ENCODE measurements around the gene FBXO17. TPM values are rescaled to one million over a fixed set of nuclear protein-coding genes. Genes with fewer than 3 reads are reported as not detected.

FBXO17 gene
- total RNA-seq, 2 donors from 2014 or later = 18.8 to 25.2 TPM

DNA sequence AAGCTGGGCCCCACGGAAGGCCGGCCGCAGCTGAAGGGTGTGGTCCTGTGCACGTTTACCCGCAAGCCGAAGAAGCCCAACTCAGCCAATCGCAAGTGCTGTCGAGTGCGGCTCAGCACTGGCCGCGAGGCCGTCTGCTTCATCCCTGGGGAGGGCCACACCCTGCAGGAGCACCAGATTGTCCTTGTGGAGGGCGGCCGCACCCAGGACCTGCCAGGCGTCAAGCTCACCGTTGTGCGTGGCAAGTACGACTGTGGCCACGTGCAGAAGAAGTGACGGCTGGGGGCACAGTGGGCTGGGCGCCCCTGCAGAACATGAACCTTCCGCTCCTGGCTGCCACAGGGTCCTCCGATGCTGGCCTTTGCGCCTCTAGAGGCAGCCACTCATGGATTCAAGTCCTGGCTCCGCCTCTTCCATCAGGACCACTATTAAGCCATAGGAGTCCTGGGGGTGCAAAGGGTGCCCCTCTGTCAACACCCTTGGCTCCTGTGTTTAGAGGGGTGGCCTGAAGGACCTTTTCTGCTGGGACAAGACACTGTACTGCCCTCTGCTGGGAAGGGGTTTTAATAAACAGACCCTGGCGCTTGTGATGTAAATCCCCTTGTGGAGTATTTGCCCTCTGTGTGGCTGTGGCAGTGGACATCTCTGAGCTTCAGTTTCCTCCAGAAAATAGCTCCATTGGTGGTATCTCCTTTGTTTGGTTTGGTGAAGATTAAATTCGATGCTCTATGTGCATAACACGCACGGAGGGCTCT lies 42.9 kb downstream of the FBXO17 start:
- H3K9me3 ChIP-seq = no peaks in the 10 kb centered on the region
- DNase-seq (peak in 2 of 4 donors; percentile 19 to 27), ATAC-seq (no peak)
- no peak overlapping the region for H3K4me3 ChIP-seq
- WGBS, 2 donors = 89 to 90% methylated on average over 10 to 24 of the region's 29 CpGs
- no peaks in the 10 kb centered on the region for H3K27me3 ChIP-seq
- TF ChIP-seq, protein P1, sequence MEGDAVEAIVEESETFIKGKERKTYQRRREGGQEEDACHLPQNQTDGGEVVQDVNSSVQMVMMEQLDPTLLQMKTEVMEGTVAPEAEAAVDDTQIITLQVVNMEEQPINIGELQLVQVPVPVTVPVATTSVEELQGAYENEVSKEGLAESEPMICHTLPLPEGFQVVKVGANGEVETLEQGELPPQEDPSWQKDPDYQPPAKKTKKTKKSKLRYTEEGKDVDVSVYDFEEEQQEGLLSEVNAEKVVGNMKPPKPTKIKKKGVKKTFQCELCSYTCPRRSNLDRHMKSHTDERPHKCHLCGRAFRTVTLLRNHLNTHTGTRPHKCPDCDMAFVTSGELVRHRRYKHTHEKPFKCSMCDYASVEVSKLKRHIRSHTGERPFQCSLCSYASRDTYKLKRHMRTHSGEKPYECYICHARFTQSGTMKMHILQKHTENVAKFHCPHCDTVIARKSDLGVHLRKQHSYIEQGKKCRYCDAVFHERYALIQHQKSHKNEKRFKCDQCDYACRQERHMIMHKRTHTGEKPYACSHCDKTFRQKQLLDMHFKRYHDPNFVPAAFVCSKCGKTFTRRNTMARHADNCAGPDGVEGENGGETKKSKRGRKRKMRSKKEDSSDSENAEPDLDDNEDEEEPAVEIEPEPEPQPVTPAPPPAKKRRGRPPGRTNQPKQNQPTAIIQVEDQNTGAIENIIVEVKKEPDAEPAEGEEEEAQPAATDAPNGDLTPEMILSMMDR (IDR thresholded peaks at IDR 0.05) = peak in 4 of 7 experiments; percentile 14 to 26 (median 19)
- TF ChIP-seq POLR2A (IDR thresholded peaks at IDR 0.05) = no peak
- no peak overlapping the region for H3K27ac ChIP-seq
- no peaks in the 10 kb centered on the region for H3K36me3 ChIP-seq (replicated peaks in 1 of 2; ENCODE audit: insufficient read depth in 1 of 2, low read depth in 2 of 2)
- intact Hi-C loops (cut with DNase I) = no loop called here
- peaks cover 38% of the 10 kb centered on the region for H3K4me1 ChIP-seq

- Histone ChIP-seq H3K27me3 (no peaks in the 10 kb centered on the region), H3K36me3 (replicated peaks in 1 of 2; ENCODE audit: insufficient read depth in 1 of 2, low read depth in 2 of 2) (no peaks in the 10 kb centered on the region), H3K9me3 (no peaks in the 10 kb centered on the region), H3K27ac (peak overlapping the region in 3 of 4 donors; percentile 69 to 93 (median 90)), H3K4me3 (peak overlapping the region; percentile 57 to 82), H3K4me1 (peaks cover 38% of the 10 kb centered on the region)
- intact Hi-C loops (cut with DNase I) = no loop called here
- TF ChIP-seq, protein P1 (IDR thresholded peaks at IDR 0.05) = no peak
- TF ChIP-seq POLR2A (IDR thresholded peaks at IDR 0.05) = no peak
- no peak for DNase-seq
- ATAC-seq = no peak
- 18 to 19% methylated on average over 8 of the region's 8 CpGs for WGBS, 2 donors
These were observed 44.1 kb downstream of the FBXO17 start for GRCh38 chr19:38931521-38931793.

GRCh38 chr19:38930776-38931520 lies 44.6 kb downstream of the FBXO17 start, which contains the start of gene MRPS12:
MRPS12 (plus strand) TSS chr19:38930944; CDS start chr19:38931295, 351 bp downstream.
- peak; percentile 98 to 99 (median 99) for DNase-seq
- ATAC-seq = peak; percentile 98
- Histone ChIP-seq H3K27ac (peak within 1 kb of the TSS; percentile 54 to 93 (median 80)), H3K4me1 (peaks cover 38% of the 10 kb centered on the region), H3K27me3 (no peaks in the 10 kb centered on the region), H3K36me3 (replicated peaks in 1 of 2; ENCODE audit: insufficient read depth in 1 of 2, low read depth in 2 of 2) (no peaks in the 10 kb centered on the region), H3K4me3 (peak within 1 kb of the TSS; percentile 57 to 82), H3K9me3 (no peaks in the 10 kb centered on the region)
- TF ChIP-seq, protein P1 (IDR thresholded peaks at IDR 0.05) = no peak
- TF ChIP-seq POLR2A (IDR thresholded peaks at IDR 0.05) = peak in 2 of 3 donors; percentile 74 to 75
- intact Hi-C loops (cut with DNase I) = no loop called here
- WGBS, 2 donors = 0% methylated on average over 29 to 40 of the region's 40 CpGs

DNA sequence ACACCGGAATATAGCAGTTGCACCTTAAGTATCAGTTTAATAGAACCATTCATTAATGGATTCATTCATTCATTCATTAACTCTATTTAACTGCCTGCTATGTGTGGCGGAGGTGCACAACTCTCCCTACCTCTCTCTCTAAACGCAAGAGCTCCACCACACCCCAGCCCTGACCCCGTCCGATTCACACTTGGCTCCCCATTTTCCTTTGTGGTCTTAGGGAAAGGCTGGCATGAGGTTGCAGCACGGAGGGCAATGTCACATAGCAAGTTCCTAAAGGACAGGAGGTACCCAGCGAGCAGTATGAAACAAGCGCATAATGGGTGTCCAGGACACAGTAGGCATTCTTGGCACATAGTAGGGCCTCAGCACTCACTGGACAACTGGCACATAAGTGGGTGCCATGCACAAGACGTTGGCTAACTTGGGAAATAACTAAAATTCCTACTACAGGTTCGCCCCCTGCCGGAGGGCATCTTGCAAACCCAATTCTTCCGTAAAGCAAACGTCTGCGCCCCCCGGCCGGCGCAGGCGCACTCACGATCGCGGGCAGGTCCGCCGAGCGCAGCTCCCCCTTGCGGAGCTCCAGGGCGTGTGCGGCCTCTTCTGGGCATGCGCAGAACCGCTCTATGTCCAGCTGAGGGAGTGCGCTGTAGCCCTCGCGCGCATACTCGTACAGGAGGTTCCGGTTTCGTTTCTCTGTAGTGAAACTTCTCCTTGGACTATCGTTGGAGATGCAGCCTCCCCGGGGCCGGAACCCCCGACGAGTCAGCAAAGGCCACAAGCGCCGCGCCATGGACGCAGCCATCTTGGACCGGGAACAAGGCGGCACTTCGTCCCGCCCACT lies 45.4 kb downstream of the FBXO17 start, which contains the start of gene SARS2:
TSS of gene SARS2 (minus strand) at position 835 of the 847 bp plus-strand sequence. CDS start at position 808, 27 bp downstream.
- ATAC-seq = peak; percentile 91
- H3K4me3 ChIP-seq = peak within 1 kb of the TSS; percentile 57 to 82

More for the DNA sequence above, 45.4 kb downstream of the FBXO17 start, which contains the start of gene SARS2:
- peaks cover 0 to 3% of the 10 kb centered on the region in 2 donors for H3K36me3 ChIP-seq (replicated peaks in 1 of 2; ENCODE audit: insufficient read depth in 1 of 2, low read depth in 2 of 2)
- TF ChIP-seq POLR2A (IDR thresholded peaks at IDR 0.05) = no peak
- TF ChIP-seq, protein P1 (IDR thresholded peaks at IDR 0.05) = peak; percentile 99 to 100 (median 99)
- WGBS, 2 donors = 1 to 10% methylated on average over 9 to 49 of the region's 49 CpGs
- H3K27me3 ChIP-seq = no peaks in the 10 kb centered on the region
- peak; percentile 93 to 94 (median 93) for DNase-seq
- H3K4me1 ChIP-seq = peaks cover 38% of the 10 kb centered on the region
- H3K27ac ChIP-seq = peak within 1 kb of the TSS; percentile 54 to 93 (median 80)
- intact Hi-C loops (cut with DNase I) = loop anchor here (10.0 kb wide), 1 partner anchor 525 kb away; the partner anchor contains the start of gene FAM98C
- no peaks in the 10 kb centered on the region for H3K9me3 ChIP-seq
